ENCODE results near the gene HOXC9. TPM values are rescaled to one million over a fixed set of nuclear protein-coding genes. Genes with fewer than 3 reads are reported as not detected.

Gene HOXC9
- total RNA-seq, 1 experiment from 2014 or later: 0.76 TPM

DNA sequence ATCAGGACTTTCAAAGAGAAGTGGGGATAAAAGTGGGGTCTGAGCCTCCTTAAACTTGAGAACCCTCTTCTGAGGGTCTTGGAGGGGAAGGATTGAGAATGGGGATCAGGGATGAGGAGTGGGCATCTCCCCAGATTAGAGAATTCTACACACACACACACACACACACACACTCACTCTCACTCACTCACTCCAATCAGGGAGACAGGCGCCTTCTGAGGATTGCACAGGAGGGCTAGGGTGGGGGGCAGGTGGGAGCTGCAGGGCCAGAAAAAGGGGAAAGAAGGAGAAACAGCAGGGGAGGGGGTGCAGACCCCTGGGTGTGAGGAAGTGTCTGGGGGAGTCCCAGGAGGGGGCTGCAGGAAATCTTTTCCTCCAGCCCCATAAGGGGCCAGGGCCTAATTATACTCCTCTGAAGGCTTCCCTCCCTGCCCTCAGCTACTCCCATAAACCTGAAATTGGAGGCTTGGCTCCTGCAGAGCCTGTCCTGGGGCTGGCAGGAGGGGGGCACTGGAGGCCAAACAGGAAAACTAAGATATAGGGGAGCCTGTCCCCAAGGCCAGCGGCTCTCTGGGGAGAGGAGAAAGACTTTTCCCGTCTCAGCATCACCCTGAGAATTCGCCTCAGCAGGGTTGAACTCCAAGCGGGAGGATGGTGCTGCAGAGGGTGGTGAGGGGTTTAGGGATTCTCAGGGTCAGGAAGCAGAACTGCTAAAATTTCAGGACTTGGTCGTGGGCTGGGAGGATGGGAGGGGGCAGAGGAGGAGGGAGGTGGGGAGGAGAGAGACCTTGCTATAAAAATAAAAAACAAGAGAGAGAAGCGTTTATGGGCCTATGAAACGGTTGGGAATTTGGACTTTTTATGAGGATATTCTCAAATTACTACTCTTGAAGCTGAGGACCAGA, 1.6 kb downstream of the HOXC9 start:
- no peak for DNase-seq (ENCODE audit: low spot score)

DNA sequence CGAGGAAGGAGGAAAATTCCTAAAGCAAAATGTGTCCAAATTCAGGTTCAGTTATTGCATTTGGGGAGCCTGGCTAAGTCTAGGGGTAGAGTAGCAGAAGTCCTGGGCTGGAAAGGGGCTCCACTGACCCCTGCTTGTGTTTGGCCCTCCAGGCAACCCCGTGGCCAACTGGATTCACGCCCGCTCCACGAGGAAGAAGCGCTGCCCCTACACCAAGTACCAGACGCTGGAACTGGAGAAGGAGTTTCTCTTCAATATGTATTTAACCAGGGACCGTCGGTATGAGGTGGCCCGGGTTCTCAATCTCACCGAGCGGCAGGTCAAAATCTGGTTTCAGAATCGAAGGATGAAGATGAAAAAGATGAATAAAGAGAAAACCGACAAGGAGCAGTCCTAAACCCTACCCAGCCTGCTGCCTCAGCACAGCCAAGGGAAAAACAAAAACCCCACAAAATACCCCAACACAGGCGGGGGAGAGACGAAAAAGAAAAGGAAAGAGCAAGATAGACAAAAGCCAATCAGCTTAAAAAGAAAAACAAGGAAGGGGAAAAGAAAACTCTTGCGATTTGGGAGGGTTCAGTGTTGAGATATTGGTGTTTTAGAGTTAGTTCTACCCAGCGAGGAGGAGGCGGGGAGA, 2.4 kb downstream of the HOXC9 start:
- DNase-seq (ENCODE audit: low spot score): no peak

DNA sequence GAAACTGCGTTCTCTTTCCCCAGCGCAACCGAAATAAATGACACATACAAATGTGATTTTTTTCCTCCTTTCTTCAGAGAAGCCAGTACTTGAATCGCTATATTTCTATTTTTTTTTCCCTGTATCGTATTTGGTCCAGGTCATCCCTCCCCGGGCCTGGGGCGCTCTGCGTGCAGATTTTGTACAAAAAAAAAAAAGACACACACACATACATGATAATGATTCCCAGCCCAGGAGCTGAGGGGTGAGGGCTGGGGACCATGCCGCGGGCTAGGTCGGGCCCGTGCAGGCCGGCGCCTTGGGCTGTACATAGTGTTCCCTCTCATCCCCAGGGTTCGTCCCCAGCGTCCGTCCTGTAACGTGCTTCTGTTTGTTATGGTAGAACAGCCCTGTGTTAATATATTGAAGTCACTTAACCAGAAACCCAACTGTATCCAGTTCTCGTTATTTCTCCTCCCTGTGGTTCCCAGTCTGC, 3.0 kb downstream of the HOXC9 start:
- no peak for DNase-seq (ENCODE audit: low spot score)

DNA sequence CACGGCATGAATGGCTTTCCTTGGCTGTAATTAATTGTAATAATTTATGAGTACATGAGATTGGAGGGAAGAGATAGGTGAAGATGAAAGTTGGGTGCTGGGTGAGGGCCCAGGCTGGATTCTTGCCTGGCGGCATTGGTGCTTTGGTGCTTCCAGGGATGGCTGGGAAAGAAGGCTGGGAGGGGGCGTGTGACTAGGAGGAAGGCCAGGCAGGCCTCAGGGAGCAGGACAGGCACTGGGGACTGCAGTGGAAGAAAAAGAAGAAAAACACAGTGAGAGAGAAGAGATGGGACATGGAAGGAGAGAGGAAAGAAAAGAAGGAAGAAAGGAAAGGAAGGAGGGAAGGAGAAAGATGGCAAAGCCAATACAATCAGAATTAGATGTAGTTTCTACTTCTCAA, 3.7 kb downstream of the HOXC9 start:
- no peak for DNase-seq (ENCODE audit: low spot score)

DNA sequence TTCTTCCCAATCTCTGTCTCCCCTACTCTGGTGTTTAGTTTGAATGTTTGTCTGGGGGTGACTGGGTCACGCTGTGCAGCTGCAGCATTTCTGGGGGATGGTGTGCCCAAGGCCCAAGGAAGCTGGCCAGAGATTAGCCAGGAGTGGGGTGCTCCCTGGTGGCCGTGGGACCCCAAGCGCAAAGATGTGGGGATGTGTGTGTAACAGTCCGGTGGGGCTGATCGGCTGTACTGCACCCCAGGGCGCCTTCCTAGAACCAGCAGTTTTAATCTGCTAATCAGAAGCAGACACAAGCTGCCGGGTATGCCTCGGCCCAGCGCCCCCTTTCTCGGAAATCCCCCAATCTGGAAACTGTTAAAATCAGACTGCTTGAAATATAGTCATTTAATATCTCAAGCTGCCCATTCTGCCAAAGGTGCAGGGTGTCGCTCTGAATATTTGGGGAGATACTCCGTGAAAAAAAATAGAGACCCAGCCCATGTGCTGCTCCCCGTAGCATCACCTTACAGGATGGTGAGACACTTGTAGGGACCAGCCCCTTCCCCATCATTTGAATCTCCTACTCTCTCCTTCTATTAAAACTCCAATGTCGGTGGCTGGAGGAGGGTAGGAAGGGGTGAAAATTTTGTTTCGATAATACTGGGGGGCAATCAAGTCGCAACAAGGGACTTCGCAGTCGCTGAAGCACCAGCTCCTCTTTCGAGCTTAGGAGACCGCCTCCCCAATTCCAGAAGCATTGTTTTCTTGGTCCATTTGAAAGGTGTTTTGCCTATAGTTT, 4.3 kb downstream of the HOXC9 start:
- peak; percentile 59 for DNase-seq (ENCODE audit: low spot score)

DNA sequence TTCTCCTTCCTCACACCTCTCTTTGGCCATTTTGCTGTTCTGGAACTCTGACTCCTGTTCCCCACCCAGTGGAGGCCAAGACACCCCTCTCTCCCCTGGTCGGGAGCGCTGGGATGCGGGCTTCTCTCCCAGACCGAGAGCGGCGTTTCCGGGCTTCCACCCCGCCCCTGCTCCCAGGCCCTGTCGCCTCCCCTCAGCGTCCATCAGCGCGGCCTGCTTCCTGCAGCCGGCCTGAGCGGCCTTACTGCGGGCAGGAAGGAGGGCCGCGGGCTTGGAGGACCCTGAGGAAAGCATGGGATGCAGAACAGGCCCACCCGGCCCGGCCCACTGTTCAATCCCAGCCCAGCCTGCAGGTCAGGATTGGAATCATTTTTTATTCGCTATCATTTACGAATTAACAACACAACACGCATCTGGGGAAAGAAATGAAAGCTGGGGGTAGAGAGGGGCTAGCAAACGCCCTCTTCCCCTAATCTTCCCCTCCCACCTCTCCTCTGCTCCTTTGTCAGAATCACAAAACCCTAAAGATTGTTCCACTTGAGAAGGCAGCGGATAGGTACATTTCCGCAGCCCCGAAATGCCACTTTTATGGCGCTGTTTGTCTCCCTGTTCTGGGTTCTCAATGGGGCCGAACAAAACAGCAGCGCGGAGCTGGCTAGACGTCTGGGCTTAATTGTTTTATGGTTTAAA, 5.0 kb downstream of the HOXC9 start:
- no peak for DNase-seq (ENCODE audit: low spot score)

DNA sequence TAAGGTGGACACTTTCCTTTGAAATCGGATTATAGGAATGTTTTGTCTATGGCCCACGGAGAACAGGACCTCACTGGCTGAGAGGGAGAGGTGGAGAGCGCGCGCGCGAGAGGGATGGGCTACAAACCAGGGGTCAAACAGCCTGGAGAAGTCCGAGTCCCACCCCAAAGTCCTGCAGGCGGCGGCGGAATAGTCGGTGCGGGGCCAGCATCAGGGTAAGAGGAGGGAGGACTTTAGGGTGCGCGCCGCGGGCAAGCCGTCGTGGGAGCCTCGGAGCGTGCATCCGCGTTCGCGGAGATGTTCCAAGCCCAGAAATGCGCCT, 5.5 kb downstream of the HOXC9 start:
- DNase-seq (ENCODE audit: low spot score): no peak

DNA sequence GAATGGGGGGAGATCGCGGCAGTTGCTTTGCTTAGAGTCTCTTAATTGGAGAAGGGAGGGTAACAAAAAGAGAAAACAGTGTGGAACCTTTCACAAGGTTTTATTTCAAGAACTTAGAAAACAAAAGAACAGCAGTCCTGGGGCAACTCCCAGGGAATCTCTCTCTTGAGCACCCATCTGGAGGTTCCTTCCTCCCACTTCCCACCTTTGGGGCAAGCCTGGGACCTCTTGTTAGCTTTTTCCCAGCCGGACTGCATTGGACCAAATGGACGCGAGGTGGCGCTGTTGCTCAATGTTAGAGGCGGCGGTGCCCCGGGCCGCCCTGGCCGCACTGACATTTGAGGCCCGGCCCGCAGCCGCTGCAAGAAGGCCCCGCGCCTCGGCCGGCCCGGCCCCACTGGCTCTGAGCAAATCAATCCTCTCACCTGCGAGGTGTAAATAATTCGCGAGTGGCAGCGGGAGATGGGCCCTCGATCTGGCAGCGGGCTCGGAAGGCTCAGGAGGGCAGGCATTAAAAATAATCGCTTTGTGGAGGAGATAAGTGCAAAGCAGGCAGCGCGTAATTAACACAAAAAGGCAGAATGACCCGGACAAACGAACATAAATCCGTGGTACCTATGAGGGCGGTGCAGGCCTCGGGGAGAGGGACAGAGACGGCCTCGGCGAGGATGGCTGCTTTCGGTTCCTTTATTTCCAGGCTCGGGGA, 6.0 kb downstream of the HOXC9 start:
- peak; percentile 95 for DNase-seq (ENCODE audit: low spot score)

DNA sequence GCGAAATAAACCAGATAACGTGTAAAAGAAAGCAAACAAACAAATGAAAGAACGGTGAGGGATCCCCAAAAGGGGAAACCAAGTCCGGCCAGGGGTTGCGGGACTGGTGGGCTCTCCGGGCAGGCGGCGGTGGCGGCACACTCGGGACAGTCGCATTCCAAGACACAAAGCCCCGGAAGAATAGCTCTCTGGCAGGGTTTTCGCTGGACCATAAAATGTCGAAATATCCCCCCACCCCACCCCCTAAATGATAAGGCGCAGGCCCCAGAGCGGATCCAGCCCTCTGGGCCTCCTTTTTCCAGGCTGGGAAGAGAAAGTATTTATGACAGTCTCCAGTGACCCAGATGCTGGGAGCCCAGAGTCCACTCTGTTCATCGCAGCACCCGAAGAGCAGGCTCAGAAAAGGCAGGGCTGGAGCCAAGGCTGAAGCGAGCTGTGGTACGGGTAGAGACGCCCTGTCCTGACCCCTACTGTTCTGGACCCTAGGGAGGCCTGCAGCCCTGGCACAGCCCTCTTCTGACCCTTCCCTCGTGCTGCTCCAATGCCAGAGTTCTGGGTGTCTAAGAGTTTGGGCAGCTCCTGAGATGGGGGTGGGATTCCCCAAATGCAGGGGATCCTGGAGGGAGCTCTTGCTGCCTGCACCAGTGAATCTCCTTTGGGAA, 6.7 kb downstream of the HOXC9 start:
- DNase-seq (ENCODE audit: low spot score): no peak

DNA sequence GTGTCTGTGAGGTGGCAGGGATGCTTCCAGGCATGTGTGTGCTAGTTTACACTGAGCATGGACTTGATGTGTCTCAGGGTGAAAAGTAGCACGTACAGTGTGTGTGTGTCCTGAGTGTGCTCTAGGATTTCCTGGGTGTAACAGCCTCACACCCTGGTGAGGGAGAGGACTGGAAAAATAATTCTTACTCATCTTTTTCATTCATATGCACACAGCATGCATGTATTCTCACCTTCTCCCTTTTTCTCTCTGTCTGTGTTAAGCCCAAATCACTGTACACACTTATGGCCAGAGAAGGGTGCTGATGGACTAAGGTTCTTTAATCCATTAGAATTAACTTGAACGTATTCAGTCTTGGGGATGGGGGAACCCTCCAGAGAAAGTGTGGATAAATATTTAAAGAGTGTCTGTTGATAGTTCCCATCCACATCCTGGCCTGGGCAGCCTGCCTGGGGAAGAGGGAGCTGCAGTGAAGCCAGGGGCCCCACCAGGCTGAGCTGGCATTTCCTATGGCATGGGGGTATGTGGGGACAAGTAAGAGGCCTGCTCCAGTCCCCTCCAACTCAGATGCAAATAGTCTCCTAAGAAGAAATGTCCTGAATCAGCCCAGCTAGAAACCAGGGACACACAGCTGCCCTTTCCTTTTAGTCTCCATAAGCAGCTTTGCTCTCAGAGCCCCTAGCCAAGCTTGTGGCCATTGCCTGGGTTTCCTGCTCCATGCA, 7.7 kb downstream of the HOXC9 start:
- no peak for DNase-seq (ENCODE audit: low spot score)

DNA sequence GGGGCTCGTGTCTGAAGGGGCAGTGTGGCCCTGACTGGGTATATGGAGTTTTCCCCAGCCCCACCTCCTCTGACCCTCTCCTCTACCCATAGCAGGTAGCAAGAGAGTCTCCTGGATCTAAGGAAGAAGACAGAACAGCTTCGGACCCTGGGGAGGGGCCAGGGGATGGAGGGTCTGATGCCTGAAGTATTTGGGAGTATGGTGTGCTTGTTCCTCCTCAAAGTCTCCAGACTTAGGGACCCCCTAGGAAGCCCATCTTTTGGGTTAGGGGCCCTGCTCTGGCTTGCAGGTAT, 8.2 kb downstream of the HOXC9 start:
- DNase-seq (ENCODE audit: low spot score): no peak

DNA sequence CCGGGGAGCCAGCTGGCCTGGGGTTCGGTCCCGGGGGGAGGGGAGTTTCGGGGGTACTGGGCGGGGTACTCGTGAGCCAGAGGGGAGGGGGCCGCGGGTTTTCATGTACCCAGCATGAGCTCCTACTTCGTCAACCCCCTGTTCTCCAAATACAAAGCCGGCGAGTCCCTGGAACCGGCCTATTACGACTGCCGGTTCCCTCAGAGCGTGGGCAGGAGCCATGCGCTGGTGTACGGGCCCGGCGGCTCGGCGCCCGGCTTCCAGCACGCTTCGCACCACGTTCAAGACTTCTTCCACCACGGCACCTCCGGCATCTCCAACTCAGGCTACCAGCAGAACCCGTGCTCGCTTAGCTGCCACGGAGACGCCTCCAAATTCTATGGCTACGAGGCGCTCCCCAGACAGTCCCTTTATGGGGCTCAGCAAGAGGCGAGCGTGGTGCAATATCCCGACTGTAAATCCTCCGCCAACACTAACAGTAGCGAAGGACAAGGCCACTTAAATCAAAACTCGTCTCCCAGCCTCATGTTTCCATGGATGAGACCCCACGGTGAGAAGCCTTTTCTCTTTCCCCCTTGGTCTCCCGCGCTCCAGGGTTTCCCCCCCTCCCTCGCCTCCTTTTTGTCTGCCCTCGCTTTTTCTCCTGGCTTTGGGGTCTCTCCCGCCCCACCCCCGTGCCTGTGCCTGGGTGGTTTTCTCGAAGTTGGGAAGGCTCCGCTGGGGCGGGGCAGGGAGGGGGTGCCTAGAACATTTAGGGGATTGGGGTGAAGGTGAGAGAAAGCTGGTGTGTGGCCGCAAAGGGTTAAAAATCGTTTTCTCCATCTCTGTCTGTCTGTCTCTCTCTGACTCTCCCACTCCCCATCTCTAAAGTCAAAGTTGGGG, 9.5 kb downstream of the HOXC9 start:
- no peak for DNase-seq (ENCODE audit: low spot score)

DNA sequence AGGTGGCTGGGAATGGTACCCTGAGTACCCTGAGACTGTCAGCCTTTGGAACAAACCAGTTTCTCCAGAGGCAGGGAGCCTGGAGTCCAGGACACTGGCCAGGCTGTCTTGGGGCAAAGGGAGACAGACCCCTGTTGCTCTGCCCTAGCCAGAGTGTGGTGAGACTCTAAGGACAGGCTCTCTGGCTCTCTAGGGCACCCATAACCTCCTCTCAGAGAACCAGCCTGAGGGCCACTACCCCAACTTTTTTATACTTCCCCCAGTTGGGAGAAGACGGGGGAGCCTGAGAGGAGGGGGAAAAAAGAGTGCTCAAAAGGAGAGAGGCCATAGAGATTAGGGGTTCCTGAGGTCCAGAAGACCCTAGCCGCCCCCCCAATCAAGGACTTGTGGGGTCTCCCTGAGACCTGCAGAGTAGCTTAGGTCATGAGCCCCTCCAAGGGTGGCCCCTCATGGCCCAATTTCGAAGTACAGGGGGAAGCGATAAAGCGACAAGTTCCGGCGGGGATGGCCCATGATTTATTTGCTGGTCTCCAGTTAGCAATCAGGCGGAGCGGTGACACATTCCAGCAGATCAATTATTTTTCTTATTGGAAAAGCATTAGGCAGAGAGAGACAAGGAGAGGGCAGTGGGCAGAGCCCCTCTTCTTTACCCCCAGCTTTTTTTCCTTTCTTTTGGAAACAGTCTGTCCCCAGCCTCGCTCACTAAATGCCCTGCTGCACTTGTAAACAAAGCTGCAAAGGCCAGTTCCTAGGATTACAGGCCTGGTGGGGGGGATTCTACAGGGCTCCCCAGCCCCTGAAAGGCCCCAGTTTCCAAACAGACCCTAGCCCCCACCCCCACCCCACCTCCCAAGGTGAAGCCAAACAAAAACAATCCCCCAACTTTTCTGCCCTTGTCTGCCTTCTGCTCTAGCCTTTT, 10.4 kb downstream of the HOXC9 start:
- DNase-seq (ENCODE audit: low spot score): no peak

DNA sequence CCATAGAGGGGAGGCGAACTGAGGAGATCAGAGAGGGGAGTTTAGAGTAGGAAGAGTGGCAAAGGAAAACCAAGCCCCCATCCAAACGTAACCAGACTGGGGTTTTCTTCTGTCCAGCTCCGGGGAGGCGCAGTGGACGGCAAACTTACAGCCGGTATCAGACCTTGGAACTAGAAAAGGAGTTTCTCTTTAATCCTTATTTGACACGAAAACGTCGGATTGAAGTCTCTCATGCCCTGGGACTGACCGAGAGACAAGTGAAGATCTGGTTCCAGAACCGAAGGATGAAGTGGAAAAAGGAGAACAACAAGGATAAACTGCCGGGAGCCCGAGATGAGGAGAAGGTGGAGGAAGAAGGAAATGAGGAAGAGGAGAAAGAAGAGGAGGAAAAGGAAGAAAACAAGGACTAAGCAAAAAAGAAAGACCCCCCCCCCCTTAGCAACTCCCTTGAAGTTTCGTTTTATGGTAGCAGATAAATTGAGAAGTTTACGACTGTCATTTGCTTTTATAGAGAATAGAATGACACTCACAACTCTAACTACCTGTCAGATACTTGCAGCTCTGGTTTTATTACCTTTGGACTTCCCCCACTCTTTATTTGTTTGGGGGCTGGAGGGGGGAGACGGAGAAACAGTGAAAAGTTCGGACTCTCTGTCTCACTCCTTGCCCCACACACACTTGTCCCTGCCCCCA, 11.2 kb downstream of the HOXC9 start:
- no peak for DNase-seq (ENCODE audit: low spot score)

DNA sequence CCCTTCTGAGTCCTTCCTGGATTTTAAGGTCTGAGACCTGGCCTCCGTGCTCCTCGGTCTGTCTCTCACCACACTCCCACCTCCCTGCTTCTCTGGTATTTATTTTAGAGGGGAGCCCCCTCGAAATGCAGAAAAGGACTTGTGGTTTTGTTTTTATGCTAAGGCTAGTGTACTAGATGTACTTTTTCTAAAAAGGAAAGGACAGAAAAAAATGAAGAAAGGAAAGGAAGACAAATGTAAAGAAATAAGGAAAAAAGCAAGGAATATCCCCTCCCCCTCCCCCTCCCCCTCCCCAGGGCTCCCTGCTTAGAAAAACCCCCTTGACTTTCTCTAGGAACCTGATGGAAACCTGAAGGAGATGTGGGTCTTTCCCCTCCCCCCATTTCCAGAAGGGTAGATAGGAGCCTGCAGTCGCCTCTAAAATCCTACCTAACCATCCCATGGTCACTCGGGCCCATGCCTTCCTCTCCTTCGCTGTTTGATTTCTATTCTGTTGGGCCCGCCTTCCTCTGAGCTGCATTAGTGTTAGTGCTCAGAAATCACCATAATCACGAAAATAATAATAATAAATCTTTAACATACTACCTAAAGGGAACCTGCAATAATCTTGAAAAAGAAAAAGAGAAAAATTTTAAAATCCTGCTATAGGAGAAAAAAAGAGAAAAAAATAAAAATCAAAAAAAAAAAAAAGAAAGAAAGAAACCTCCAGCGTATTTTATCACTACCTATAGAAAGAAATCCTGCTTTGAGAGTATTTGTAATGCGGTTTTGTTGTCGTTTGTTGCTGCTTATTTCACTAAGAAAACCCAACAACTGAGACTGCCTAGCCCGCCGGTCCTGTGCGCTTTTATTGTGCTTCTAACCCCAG, 11.9 kb downstream of the HOXC9 start:
- no peak for DNase-seq (ENCODE audit: low spot score)

DNA sequence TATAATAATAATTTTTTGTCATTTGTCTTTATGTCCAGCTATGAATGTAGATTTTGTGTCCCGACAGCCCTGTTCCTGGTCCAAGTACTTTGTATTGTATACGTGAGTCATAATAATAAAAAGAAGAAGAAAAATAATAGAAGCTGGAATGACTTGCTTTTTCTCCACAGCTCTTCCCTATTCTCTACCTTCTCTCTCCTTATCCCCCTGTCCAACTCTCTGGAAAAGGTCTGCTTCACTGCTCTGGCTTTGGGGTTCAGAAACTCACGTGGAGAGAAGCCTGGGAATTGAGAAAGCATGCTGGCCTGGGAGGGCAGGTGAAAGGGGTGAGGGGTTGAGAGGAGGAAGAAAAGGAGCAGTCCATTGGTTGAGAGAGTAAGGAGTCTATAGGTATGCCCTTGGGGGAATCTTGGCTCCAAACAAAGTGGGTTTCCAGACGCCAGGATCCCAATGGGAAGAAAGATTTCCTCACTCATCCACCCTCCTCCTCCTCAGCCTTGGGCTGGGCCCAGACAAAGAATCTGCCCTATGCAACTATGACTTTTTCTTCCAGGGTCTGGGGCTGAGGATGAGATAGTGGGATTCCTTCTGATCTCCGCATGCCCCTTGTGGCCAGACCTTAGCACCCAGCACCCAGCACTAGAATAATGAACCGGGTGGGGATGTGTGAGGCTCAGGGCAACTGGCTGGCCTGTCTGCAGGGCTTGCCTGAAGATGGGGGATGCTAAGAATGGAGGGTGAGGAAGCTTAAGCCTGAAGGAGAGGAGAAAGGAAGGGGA, 12.9 kb downstream of the HOXC9 start:
- no peak for DNase-seq (ENCODE audit: low spot score)
